Measurements from ENCODE around the gene SLC10A7.

SLC10A7 gene

GRCh38 chr4:146494143-146494542 lies 27.6 kb downstream of the SLC10A7 start:
- DNase-seq (ENCODE audit: low spot score), result no peak

GRCh38 chr4:146490106-146490505 lies 31.6 kb downstream of the SLC10A7 start:
- peak; percentile 26 for DNase-seq (ENCODE audit: low spot score)

DNA sequence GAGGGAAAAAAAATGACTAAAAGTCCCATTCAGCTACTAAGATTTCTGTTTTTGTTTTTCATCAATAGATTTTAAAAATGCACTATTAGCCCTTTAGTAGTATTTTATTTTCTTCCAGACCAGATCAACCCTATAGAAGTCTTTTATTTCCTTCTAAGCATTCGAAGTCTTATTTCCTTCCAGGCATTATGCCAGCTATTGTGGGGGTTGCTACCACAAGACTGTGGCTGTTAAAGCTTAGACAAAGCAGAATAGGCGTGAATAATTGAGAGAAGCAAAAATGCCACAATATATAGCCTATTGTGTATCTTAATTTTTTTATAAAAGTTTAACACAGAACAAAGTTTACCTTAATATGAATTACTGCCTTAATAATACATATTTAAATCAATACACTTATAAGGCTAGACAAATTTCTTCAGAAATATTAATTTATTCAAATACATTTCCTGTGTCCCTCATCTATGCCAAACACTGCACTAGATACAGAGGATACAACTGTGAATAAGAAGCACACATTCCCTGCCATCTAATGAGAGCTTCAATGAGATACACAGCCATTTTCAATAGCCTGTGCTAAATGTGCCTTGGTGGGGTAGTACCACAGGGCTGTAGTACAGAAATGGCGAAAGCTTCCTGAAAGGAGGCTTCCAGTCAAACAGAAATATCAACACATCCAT lies 33.1 kb downstream of the SLC10A7 start:
- peak; percentile 26 for DNase-seq (ENCODE audit: low spot score)

DNA sequence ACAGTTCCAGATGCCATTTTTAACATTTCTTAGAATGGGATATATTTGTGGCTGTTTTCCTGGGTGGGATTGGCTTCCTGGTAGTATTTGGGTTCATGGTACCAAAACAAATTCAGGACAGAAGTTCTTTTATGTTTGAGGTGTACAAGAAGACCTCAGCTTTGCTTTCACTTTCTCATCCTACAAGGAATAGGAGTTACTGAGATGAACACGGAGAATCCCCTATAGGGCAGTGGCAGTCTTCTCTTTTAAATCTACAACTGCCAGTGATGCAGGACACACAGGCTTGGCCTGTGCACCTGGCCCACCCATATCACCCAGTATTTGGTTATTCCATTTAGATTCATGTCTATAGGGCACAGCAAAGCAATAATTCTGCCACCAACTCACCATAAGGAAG lies 35.2 kb downstream of the SLC10A7 start:
- no peak for DNase-seq (ENCODE audit: low spot score)

DNA sequence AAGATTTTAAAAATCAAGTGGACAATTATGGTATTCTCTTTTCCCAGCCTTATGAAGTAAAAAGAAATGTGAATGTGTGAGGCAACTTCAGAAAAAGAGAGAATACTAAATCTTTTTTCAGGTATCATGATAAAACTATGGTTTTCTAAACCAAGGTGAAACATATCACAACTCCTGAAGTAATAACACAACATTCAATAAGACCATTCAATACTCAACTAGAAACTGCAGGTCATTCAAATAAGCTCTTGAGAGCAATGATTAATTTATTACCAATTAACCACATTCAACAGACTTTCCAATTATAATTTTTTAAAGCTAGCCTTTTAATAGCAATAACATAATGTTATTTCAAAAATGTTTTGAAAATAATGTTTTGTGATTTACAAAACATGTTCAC lies 35.8 kb downstream of the SLC10A7 start:
- DNase-seq (ENCODE audit: low spot score), result no peak

- no peak for DNase-seq (ENCODE audit: low spot score)
These were observed 39.0 kb downstream of the SLC10A7 start for GRCh38 chr4:146482788-146483187.

- no peak for DNase-seq (ENCODE audit: low spot score)
These were observed 40.5 kb downstream of the SLC10A7 start for GRCh38 chr4:146481246-146481645.

- DNase-seq (ENCODE audit: low spot score), result no peak
These were observed 43.7 kb downstream of the SLC10A7 start for GRCh38 chr4:146478009-146478408.

- no peak for DNase-seq (ENCODE audit: low spot score)
These were observed 44.7 kb downstream of the SLC10A7 start for GRCh38 chr4:146477054-146477453.

GRCh38 chr4:146472404-146472803 lies 49.3 kb downstream of the SLC10A7 start:
- no peak for DNase-seq (ENCODE audit: low spot score)

GRCh38 chr4:146470604-146471003 lies 51.1 kb downstream of the SLC10A7 start:
- no peak for DNase-seq (ENCODE audit: low spot score)

- no peak for DNase-seq (ENCODE audit: low spot score)
These were observed 52.7 kb downstream of the SLC10A7 start for GRCh38 chr4:146469022-146469421.

DNA sequence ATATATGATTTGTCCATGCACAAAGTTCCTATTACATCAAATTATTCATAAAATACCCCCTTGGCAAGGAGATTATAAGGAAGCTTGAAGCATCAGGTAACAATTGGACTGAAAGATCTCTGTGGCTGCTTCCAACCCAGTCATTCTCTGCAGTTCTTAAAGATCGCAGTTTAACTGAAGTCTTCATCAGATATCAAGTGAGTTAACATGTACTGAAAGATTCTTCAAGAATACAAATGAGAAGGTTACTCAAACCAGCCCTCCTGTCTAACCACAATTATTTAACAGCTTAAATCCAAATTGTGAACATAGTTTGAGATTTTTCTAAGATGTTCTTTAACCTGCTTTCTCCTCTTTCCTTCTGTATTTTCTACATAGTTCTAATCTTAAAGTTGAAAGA lies 56.1 kb downstream of the SLC10A7 start:
- no peak for DNase-seq (ENCODE audit: low spot score)

DNA sequence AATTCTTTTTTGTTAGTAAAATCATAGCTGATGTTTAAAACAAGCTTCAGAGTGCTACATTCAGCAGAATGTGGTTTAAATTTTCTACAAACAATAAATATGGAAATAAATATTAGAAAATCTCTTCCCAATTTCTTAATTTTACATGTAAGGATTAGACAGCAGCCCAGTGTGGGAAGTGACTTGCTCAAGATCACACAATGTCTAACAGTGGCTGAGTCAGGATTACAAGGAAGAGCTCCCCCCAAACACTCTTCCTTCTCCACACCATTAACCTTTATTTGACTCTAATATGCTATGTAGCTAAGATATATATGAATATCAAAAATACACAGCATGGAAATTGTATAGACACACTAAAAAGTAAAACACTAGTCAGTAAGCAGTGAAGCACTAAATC lies 59.5 kb downstream of the SLC10A7 start:
- DNase-seq (ENCODE audit: low spot score), result no peak

DNA sequence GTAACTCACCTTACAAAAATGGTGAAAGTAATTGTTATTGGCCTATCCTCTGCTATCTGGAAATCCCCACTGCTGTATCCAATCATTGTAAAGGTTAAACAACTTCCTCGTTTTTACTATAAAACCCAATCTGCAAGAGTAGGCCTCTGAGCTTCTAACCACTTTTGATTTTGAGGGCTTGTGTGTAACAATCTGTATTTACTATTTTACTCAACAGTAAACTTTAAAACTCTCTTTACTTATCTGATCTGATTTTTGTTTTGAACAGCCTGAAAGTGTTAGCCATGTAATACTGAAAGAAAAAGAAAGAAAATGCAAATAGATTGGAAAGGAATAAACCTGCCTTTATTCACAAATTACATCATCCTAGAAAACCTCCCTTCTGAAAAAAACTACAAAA lies 63.1 kb downstream of the SLC10A7 start:
- DNase-seq (ENCODE audit: low spot score), result no peak

GRCh38 chr4:146456681-146457080 lies 65.1 kb downstream of the SLC10A7 start:
- DNase-seq (ENCODE audit: low spot score), result no peak

GRCh38 chr4:146453181-146453807 lies 68.4 kb downstream of the SLC10A7 start:
- no peak for DNase-seq (ENCODE audit: low spot score)

DNA sequence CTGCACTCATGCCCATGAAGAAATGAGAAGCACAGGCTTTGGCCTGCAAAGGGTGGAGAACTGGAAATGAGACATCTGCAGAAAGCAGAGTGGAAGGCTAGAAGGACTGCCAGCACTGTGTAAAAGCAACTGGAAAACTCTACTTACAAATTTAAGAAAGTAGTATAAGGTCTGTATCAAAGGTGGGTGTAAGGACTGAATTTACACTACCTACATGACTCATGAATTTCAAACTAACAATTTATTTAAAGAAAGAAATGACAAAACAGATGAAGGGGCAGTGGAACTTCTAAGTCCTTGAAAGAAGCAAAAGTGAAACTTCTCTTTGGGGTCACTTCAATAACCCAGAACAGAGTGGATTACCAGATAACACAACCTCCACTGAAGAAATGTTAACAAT lies 71.2 kb downstream of the SLC10A7 start:
- no peak for DNase-seq (ENCODE audit: low spot score)

GRCh38 chr4:146446555-146446954 lies 75.2 kb downstream of the SLC10A7 start:
- no peak for DNase-seq (ENCODE audit: low spot score)

GRCh38 chr4:146445198-146446150 lies 76.3 kb downstream of the SLC10A7 start:
- no peak for DNase-seq (ENCODE audit: low spot score)

DNA sequence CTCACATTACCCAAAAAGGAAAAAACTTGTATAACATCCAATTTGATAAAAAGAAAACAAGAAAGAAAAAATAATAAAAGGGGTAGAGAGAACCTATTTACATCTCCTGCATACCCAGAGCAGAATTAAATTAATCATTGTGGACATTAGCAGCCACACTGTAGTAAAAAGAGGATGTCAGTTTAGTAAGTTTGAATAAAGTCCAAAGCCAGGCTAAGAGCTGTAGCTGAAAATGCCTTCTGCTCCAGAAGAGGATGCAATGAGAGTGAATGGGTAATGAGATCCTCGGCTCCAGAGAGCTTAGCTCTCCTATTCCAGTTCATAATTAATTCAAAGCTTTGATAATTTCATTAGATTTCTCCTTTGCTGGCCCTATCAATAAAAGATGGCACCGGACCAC lies 78.2 kb downstream of the SLC10A7 start:
- DNase-seq (ENCODE audit: low spot score), result no peak

DNA sequence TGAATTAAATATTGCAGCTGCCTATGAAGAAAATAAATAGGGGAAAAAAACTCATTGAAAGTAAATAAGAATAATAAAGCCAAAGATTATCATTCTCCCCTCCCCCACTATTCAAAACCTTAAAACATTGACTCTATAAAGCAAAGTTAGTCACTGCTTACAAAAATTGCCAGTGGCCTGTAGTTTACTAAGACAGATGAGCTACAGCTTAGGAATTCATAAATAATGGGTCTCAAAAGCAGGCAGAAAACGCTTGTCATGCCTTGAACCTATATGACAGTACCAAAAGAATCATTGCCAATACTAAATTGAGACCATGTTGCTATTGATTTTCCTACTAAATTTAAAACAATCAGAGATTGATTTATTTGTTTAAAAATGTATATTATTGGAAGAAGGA lies 78.9 kb downstream of the SLC10A7 start:
- no peak for DNase-seq (ENCODE audit: low spot score)

DNA sequence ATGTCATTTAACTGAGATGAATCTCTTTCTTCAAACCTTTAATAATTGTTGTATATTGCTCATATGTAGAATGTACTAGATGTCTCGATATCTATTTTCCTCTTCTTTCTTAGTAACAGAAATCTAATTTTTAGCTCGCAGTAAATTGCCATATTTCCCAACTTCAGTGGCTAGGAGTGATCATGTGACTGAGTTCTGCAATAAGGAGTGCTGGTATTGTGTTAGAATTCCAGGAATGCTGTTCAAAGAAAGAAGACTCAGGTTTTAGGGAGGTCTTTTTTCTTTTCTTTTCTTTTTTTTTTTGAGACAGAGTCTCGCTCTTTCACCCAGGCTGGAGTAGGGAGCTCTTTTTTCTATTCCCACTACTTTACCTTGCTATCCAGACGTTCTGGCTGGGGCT lies 81.7 kb downstream of the SLC10A7 start:
- no peak for DNase-seq (ENCODE audit: low spot score)

Measured in globus pallidus (tissue), 1 donor.